Stimulated activated CD4-positive, alpha-beta T cell treated with anti-CD3 and anti-CD28 coated beads, Interleukin-12 subunit alpha, Interleukin-12 subunit beta, amount 100 ng/mL, for 24 hours (primary cell): ENCODE measurements around the gene AFG3L2.

Experiments
- DNase-seq, 2 experiments: peaks; one replicate each; pipeline ENCODE4 v3.0.0-alpha.2; 2020; ENCODE audit warnings: low read depth in 2 of 2

The AFG3L2 gene

GRCh38 chr18:12304351-12305210, 72.4 kb downstream of the AFG3L2 start:
- DNase-seq: no peak

- DNase-seq: no peak
Observed at GRCh38 chr18:12302391-12303147, 74.5 kb downstream of the AFG3L2 start.

- DNase-seq: no peak
Observed at GRCh38 chr18:12301263-12302005, 75.6 kb downstream of the AFG3L2 start.

GRCh38 chr18:12299862-12300261, 77.2 kb downstream of the AFG3L2 start:
- DNase-seq: no peak

- DNase-seq: no peak
Observed at GRCh38 chr18:12296457-12296856, 80.6 kb downstream of the AFG3L2 start.

- DNase-seq: no peak
Observed at GRCh38 chr18:12296087-12296403, 81.0 kb downstream of the AFG3L2 start.

GRCh38 chr18:12295389-12296086, 81.5 kb downstream of the AFG3L2 start:
- DNase-seq: no peak

GRCh38 chr18:12293831-12294230, 83.2 kb downstream of the AFG3L2 start:
- DNase-seq: no peak

- DNase-seq: no peak
Observed at GRCh38 chr18:12291690-12292089, 85.3 kb downstream of the AFG3L2 start.

- DNase-seq: no peak
Observed at GRCh38 chr18:12291161-12291560, 85.9 kb downstream of the AFG3L2 start.

GRCh38 chr18:12290086-12290485, 86.9 kb downstream of the AFG3L2 start:
- no peak for DNase-seq

- no peak for DNase-seq
Observed at GRCh38 chr18:12288403-12288755, 88.6 kb downstream of the AFG3L2 start.

- no peak for DNase-seq
Observed at GRCh38 chr18:12287684-12288402, 89.2 kb downstream of the AFG3L2 start.

GRCh38 chr18:12287131-12287681, 89.8 kb downstream of the AFG3L2 start:
- DNase-seq: no peak

- DNase-seq: no peak
Observed at GRCh38 chr18:12283666-12284065, 93.4 kb downstream of the AFG3L2 start.

- DNase-seq: no peak
Observed at GRCh38 chr18:12283256-12283655, 93.8 kb downstream of the AFG3L2 start.

GRCh38 chr18:12282442-12283039, 94.5 kb downstream of the AFG3L2 start:
- DNase-seq: no peak

GRCh38 chr18:12281861-12282260, 95.2 kb downstream of the AFG3L2 start:
- DNase-seq: no peak

GRCh38 chr18:12279781-12280531, 97.1 kb downstream of the AFG3L2 start:
- no peak for DNase-seq
